Measurements from ENCODE around the gene ETNK2.

Gene ETNK2

DNA sequence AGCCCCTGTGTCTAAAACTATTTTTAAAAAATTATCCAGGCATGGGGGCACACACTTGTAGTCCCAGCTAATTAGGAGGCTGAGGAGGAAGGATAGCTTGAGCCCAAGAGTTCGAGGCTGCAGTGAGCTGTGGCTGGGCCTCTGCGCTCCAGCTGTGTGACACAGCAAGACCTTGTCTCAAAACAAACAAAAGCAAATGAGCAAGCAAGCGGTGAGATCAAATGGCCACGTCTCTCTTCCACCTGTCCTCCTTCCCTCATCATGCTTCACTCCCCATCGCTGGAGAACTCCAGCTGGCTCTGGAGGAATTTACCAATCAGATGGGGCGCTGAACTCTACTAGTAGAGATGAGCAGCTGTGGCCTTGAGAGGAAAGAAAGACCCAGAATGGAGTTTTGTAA, 28.3 kb upstream of the ETNK2 start:
- TF ChIP-seq, protein P1, sequence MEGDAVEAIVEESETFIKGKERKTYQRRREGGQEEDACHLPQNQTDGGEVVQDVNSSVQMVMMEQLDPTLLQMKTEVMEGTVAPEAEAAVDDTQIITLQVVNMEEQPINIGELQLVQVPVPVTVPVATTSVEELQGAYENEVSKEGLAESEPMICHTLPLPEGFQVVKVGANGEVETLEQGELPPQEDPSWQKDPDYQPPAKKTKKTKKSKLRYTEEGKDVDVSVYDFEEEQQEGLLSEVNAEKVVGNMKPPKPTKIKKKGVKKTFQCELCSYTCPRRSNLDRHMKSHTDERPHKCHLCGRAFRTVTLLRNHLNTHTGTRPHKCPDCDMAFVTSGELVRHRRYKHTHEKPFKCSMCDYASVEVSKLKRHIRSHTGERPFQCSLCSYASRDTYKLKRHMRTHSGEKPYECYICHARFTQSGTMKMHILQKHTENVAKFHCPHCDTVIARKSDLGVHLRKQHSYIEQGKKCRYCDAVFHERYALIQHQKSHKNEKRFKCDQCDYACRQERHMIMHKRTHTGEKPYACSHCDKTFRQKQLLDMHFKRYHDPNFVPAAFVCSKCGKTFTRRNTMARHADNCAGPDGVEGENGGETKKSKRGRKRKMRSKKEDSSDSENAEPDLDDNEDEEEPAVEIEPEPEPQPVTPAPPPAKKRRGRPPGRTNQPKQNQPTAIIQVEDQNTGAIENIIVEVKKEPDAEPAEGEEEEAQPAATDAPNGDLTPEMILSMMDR (IDR thresholded peaks at IDR 0.05; ENCODE audit: insufficient read depth, low read length, poor library complexity, severe bottlenecking) = no peak
- H3K36me3 ChIP-seq (ENCODE audit: control insufficient read depth, insufficient read depth, low read length) = no peaks in the 10 kb centered on the region
- DNase-seq (ENCODE audit: extremely low read depth, insufficient read length) = no peak
- H3K27me3 ChIP-seq (replicated peaks; ENCODE audit: control insufficient read depth, insufficient read depth, low read length) = no peaks in the 10 kb centered on the region; the same call in 1 of the 2 replicates
- no peak overlapping the region for H3K4me3 ChIP-seq (replicated peaks; ENCODE audit: low read depth, low read length)

DNA sequence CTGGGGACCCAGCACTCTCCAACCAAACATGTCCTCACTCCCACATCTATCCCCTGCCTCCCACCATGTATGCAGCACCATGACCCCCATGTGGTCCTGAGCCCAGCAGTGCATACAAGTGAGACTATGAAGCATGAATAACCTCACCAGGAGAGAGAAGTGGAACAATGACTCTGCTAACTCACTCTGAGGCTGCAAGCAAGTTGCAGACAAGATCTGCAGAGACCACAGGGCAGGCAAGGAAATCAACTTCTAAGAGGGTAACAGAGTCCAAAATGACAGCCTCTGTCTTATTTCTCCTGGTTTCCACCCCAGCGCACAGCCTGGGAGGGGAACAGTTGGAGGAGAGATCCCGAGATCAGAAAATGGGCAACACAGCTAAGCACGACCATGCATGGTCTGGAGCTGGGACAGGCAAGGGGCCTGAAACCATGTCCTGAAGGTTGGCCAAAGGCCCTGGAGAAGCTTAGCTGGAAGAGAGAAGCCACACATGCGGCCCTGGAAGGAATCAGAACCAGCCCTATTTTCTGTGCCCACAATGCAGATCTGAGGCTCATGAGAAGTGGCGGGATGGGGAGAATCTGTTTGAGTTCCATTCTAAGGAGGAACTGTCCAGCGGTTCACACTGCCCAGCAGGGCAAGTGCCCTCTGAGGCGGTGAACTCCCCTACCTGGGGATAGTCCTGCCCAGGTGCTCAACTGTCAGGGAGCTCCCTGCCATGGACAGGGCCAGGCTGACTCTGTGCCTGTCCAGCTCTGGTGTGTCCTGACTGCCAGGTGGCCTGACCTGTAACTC, 26.8 kb upstream of the ETNK2 start:
- TF ChIP-seq, protein P1 (IDR thresholded peaks at IDR 0.05; ENCODE audit: insufficient read depth, low read length, poor library complexity, severe bottlenecking) = no peak
- no peak for DNase-seq (ENCODE audit: extremely low read depth, insufficient read length)
- no peaks in the 10 kb centered on the region; the same call in 1 of the 2 replicates for H3K27me3 ChIP-seq (replicated peaks; ENCODE audit: control insufficient read depth, insufficient read depth, low read length)
- no peak overlapping the region for H3K4me3 ChIP-seq (replicated peaks; ENCODE audit: low read depth, low read length)
- H3K36me3 ChIP-seq (ENCODE audit: control insufficient read depth, insufficient read depth, low read length) = no peaks in the 10 kb centered on the region

DNA sequence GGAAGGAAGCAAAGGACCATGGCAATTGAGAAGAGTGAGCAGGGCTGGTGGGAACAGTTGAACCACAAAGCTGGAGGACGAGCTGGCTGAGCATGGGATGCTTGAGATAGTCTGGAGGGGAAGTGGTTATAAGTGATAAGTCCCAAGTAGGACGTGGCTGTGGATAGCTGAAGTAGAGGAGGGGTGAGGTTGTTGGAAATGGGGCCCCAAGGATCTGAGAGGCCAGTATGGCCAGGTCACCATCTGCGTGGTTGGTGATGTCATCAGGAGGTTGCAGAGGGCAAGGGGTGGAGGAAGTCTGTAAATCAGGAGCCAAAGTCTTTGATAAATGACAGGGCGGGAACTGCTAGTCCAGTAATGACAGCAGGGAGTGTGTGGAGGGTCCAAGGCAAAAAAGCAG, 25.3 kb upstream of the ETNK2 start:
- TF ChIP-seq, protein P1 (IDR thresholded peaks at IDR 0.05; ENCODE audit: insufficient read depth, low read length, poor library complexity, severe bottlenecking) = no peak
- no peak for DNase-seq (ENCODE audit: extremely low read depth, insufficient read length)
- no peaks in the 10 kb centered on the region for H3K36me3 ChIP-seq (ENCODE audit: control insufficient read depth, insufficient read depth, low read length)
- no peaks in the 10 kb centered on the region; the same call in 1 of the 2 replicates for H3K27me3 ChIP-seq (replicated peaks; ENCODE audit: control insufficient read depth, insufficient read depth, low read length)
- H3K4me3 ChIP-seq (replicated peaks; ENCODE audit: low read depth, low read length) = no peak overlapping the region

DNA sequence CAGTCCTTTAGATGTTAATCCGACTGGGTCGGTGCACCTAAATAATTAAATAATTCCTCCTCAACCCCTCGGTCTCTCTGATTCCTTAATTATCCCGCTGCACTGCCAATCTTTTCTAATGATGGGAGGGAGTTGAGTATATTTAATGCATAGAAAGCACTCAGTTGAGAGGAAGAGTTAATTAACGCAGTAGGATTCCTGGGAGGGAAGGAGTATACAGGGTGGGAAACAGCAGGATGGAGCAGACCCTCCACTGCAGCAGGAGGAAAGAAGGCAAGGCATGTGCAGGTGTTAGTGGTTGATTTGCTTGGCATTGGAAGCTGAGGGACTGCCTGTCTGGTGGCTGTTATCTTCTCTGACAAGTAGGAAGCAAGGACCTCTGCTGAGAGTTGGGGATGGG, 24.2 kb upstream of the ETNK2 start:
- no peaks in the 10 kb centered on the region; the same call in 1 of the 2 replicates for H3K27me3 ChIP-seq (replicated peaks; ENCODE audit: control insufficient read depth, insufficient read depth, low read length)
- TF ChIP-seq, protein P1 (IDR thresholded peaks at IDR 0.05; ENCODE audit: insufficient read depth, low read length, poor library complexity, severe bottlenecking) = no peak
- no peak for DNase-seq (ENCODE audit: extremely low read depth, insufficient read length)
- H3K4me3 ChIP-seq (replicated peaks; ENCODE audit: low read depth, low read length) = no peak overlapping the region
- H3K36me3 ChIP-seq (ENCODE audit: control insufficient read depth, insufficient read depth, low read length) = no peaks in the 10 kb centered on the region

DNA sequence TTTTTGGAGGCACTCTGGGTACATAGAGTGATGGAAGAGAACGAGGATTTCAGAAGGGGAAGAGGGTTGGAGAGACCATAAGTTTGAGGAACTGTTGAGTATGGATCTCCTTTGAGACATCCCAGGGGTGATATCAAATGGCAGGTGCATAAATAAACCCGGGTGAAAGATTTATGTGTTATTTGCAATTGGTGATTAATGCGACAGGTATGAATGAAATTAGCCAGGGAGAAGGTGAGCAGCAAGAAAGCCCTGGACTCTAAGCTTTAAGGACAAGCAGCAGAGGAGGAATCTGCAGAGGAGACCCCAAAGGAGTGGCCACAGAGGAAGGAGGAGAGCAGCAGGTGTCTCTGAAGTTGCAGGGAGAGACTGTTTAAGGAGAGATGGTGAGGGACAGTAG, 23.1 kb upstream of the ETNK2 start:
- DNase-seq (ENCODE audit: extremely low read depth, insufficient read length) = no peak
- TF ChIP-seq, protein P1 (IDR thresholded peaks at IDR 0.05; ENCODE audit: insufficient read depth, low read length, poor library complexity, severe bottlenecking) = no peak
- H3K27me3 ChIP-seq (replicated peaks; ENCODE audit: control insufficient read depth, insufficient read depth, low read length) = no peaks in the 10 kb centered on the region
- no peak overlapping the region for H3K4me3 ChIP-seq (replicated peaks; ENCODE audit: low read depth, low read length)
- H3K36me3 ChIP-seq (ENCODE audit: control insufficient read depth, insufficient read depth, low read length) = no peaks in the 10 kb centered on the region

All from GM06990 (cell line).